IPS-15b (cell line): Measurements from ENCODE around the gene SLC39A11.

ENCODE experiments used
- H3K27me3 ChIP-seq: one replicate; pipeline ENCODE4 v1.6.1; 2013; ENCODE audit warnings: low read length; ENCODE audit not compliant: control insufficient read depth, insufficient read depth
- H3K36me3 ChIP-seq: one replicate; pipeline ENCODE4 v1.6.1; 2013; ENCODE audit warnings: low read length; ENCODE audit not compliant: control insufficient read depth, insufficient read depth
- H3K4me1 ChIP-seq: one replicate; pipeline ENCODE4 v1.6.1; 2013; ENCODE audit warnings: mild to moderate bottlenecking, low read length; ENCODE audit not compliant: control insufficient read depth, insufficient read depth
- H3K4me3 ChIP-seq: one replicate; pipeline ENCODE4 v1.5.1; 2013; ENCODE audit warnings: low read depth, low read length
- H3K9ac ChIP-seq: one replicate; pipeline ENCODE4 v1.6.1; 2013; ENCODE audit warnings: low read depth, mild to moderate bottlenecking, low read length
- H3K9me3 ChIP-seq: one replicate; pipeline ENCODE4 v1.6.1; 2013; ENCODE audit warnings: mild to moderate bottlenecking, low read length; ENCODE audit not compliant: control insufficient read depth, insufficient read depth

The SLC39A11 gene

GRCh38 chr17:72862276-72862999 lies 230.1 kb downstream of the SLC39A11 start:
- Histone ChIP-seq H3K4me1 (no peaks in the 10 kb centered on the region), H3K4me3 (no peak overlapping the region), H3K9me3 (peaks cover 5% of the 10 kb centered on the region), H3K36me3 (no peaks in the 10 kb centered on the region), H3K27me3 (no peaks in the 10 kb centered on the region), H3K9ac (no peak overlapping the region)

- H3K36me3 ChIP-seq, result no peaks in the 10 kb centered on the region
- H3K9me3 ChIP-seq, result peaks cover 5% of the 10 kb centered on the region
- no peak overlapping the region for H3K9ac ChIP-seq
- H3K4me1 ChIP-seq, result no peaks in the 10 kb centered on the region
- H3K27me3 ChIP-seq, result no peaks in the 10 kb centered on the region
- H3K4me3 ChIP-seq, result no peak overlapping the region
These were observed 230.7 kb downstream of the SLC39A11 start for GRCh38 chr17:72861811-72862210.

DNA sequence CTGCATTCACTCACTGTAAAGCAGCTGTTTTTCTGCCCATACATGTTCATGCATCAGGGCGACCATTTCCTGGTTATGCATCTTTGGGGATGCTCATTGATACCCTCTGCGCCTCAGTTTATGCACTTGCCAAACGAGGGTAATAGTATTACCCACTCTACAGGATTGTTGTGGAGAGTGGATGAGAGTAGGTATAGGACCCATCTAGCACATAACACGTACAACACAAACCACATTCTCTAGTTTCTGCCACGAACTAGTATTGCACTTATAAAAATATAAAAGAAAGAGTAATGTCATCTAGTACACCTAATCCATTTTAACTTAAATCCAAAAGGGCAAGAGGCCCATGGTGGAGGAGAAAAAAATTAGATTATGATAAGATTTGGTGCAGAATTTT lies 231.7 kb downstream of the SLC39A11 start:
- Histone ChIP-seq H3K36me3 (no peaks in the 10 kb centered on the region), H3K27me3 (no peaks in the 10 kb centered on the region), H3K9me3 (no peaks in the 10 kb centered on the region), H3K4me1 (no peaks in the 10 kb centered on the region), H3K9ac (no peak overlapping the region), H3K4me3 (no peak overlapping the region)

GRCh38 chr17:72858826-72859495 lies 233.5 kb downstream of the SLC39A11 start:
- H3K9ac ChIP-seq, result no peak overlapping the region
- no peaks in the 10 kb centered on the region for H3K36me3 ChIP-seq
- H3K4me3 ChIP-seq, result no peak overlapping the region
- no peaks in the 10 kb centered on the region for H3K9me3 ChIP-seq
- no peaks in the 10 kb centered on the region for H3K4me1 ChIP-seq
- H3K27me3 ChIP-seq, result no peaks in the 10 kb centered on the region

DNA sequence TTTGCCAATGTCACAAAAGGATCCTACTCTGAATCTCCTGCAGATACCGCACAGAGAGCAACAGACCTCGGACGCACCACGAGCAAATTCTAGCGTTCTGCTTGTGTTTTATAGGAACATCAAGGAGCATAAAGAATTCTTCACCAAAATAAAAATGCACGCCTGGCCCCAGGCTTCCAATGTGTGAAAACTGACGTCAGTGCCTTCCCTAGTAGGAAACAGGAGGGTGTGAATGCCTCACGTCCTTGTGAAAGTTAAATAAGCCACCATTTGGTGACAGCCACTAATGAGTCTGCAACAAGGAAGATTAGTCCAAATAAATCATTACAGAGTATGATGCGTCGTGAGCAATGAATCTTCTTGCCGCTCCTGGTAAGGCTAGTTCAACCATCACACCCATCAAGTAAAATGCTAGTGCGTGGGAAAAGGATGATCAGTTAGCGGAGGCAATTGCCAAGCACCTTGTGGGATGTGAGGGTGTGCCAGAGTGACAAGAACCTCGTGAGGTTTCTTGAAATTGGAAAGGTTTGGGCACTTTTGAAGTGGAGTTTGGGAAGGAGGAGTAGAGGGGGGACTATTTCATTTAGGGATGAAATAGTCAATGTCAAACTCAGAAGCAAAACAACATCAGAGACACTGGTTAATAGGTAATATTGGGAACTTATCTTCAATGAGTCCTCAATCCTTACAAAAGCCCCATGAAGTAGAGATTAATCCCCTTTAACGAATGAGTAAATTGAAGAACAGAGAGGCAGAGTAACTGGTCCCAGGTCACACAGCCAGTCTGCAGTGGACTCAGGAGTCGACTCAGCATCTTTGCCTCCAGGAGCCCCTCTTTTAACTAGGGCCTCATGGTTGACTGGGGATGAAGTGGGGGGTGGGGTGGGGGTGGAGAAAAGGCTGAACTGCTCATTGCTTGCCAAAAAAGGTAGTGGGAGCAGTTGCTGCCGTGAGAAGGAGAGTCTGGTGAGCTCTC lies 238.8 kb downstream of the SLC39A11 start:
- no peaks in the 10 kb centered on the region for H3K36me3 ChIP-seq
- H3K27me3 ChIP-seq, result no peaks in the 10 kb centered on the region
- H3K9ac ChIP-seq, result no peak overlapping the region

DNA sequence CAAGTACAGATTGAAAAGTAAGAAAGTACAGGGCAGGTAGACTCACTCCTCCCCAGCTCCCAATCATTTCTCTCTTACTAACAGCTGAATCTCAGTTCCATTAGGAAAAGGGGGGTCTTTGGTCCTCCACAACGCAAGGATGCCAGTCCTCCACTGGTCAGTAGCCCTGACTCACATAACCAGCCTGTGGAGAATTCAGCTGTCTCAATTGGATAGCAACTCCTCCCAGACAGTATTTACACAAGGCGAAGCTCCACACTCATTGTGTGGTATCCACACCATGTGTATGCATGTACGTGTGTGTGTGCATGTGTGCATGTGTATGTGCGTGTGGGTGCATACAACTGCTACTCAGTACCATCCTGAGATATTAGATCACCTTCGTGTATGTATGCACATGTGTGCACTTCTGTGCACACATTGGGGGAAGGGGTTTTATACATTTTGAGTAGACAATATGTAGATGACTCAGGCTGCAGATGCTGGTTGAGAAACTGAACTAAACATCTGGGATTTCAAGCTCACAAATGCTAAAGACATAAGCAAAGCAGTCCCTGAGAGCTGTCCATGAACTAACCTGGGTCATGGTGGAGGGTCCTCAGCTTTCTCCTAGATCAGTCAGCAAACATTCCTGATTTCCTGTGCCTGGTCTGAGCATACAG lies 240.1 kb downstream of the SLC39A11 start:
- Histone ChIP-seq H3K4me1 (no peaks in the 10 kb centered on the region), H3K36me3 (no peaks in the 10 kb centered on the region), H3K9me3 (no peaks in the 10 kb centered on the region), H3K9ac (no peak overlapping the region), H3K4me3 (no peak overlapping the region), H3K27me3 (no peaks in the 10 kb centered on the region)

More for the DNA sequence above, 238.8 kb downstream of the SLC39A11 start:
- Histone ChIP-seq H3K4me3 (no peak overlapping the region), H3K9me3 (no peaks in the 10 kb centered on the region), H3K4me1 (no peaks in the 10 kb centered on the region)

GRCh38 chr17:72850410-72851118 lies 241.9 kb downstream of the SLC39A11 start:
- Histone ChIP-seq H3K27me3 (no peaks in the 10 kb centered on the region), H3K36me3 (no peaks in the 10 kb centered on the region), H3K4me1 (no peaks in the 10 kb centered on the region), H3K4me3 (no peak overlapping the region), H3K9me3 (no peaks in the 10 kb centered on the region), H3K9ac (no peak overlapping the region)

DNA sequence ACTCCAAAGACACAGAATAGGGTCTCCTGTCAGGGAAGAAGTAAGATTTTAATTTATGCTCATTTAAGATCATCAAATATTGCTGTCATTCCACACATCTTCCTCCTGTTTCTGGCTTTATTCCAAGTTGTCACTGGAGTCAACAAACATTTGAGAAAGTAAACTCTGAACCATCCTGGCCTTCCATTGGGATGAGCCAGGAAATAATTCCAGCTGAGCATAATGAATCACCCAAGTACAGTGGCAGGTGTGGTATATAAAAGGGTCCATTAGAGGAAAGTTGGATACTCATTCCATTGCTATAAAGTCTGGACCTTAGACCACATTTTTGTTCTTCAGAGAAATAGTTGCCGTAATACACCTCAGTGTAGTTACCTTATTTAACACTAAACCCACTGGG lies 246.1 kb downstream of the SLC39A11 start:
- H3K27me3 ChIP-seq, result no peaks in the 10 kb centered on the region
- no peaks in the 10 kb centered on the region for H3K9me3 ChIP-seq
- no peak overlapping the region for H3K4me3 ChIP-seq
- no peak overlapping the region for H3K9ac ChIP-seq
- no peaks in the 10 kb centered on the region for H3K4me1 ChIP-seq
- H3K36me3 ChIP-seq, result no peaks in the 10 kb centered on the region

GRCh38 chr17:72843591-72843990 lies 248.9 kb downstream of the SLC39A11 start:
- no peaks in the 10 kb centered on the region for H3K27me3 ChIP-seq
- no peak overlapping the region for H3K9ac ChIP-seq
- no peaks in the 10 kb centered on the region for H3K36me3 ChIP-seq
- H3K4me3 ChIP-seq, result no peak overlapping the region
- no peaks in the 10 kb centered on the region for H3K4me1 ChIP-seq
- H3K9me3 ChIP-seq, result no peaks in the 10 kb centered on the region

DNA sequence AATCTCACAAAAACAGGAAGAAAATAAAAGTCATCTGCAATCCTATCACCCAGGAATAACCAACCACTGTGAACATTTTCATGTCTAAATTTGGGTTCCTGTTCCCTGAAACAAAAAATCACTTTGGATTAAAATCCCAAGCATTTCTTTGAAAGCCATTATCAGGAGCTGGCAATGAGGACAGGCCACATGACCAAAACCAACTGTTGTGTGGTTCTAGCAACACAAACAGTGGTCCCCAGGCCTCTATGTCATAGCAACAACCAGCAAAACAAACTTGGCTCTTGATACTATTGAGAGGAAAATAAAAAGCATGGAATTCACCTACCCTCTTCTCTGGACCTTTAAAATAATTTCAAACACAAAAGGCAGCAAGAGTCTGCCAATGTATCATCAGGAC lies 252.5 kb downstream of the SLC39A11 start:
- Histone ChIP-seq H3K36me3 (no peaks in the 10 kb centered on the region), H3K4me1 (no peaks in the 10 kb centered on the region), H3K9ac (no peak overlapping the region), H3K9me3 (no peaks in the 10 kb centered on the region), H3K27me3 (no peaks in the 10 kb centered on the region), H3K4me3 (no peak overlapping the region)
